Measurements from ENCODE around the gene RNF217.
A peak's percentile ranks its signal among the peaks of the same experiment; 100 is the strongest.

GRCh38 chr6:125124049-125124669, 161.9 kb downstream of the RNF217 start:
- TF ChIP-seq CTCF (conservative IDR thresholded peaks at IDR 0.05 in 1 of 2, IDR thresholded peaks at IDR 0.05 in 1 of 2; ENCODE audit: extremely low read depth in 1 of 2, insufficient read depth in 1 of 2, low read depth in 1 of 2, low read length in 2 of 2): peak in 1 of 2 donors; percentile 23
- TF ChIP-seq EZH2 (IDR thresholded peaks at IDR 0.05; ENCODE audit: borderline replicate concordance, low read length): no peak
